GM21825 (cell line): ENCODE results near the gene ACYP1.
A peak's percentile ranks its signal among the peaks of the same experiment; 100 is the strongest.
"Not testable (repeated sequence)": the region's sequence is repeated elsewhere in the genome, so short reads cannot be mapped to it uniquely, and the experiment has no call there.

Experiments used
- ATAC-seq: cut with Tn5 transposase; IDR thresholded peaks from one replicate; pipeline ENCODE4 v1.9.1; 2021; ENCODE audit warnings: mild to moderate bottlenecking, moderate library complexity; ENCODE audit not compliant: unreplicated experiment

Gene ACYP1

GRCh38 chr14:75068294-75069120, 4.7 kb upstream of the ACYP1 start:
- ATAC-seq = no peak

- not testable (repeated sequence) for ATAC-seq
Observed at GRCh38 chr14:75067765-75068164, 3.9 kb upstream of the ACYP1 start.

- ATAC-seq = no peak
Observed at GRCh38 chr14:75067212-75067611, 3.4 kb upstream of the ACYP1 start.

GRCh38 chr14:75066691-75067090, 2.9 kb upstream of the ACYP1 start:
- no peak for ATAC-seq

- no peak for ATAC-seq
Observed at GRCh38 chr14:75064205-75064567, 362 bp upstream of the ACYP1 start.

GRCh38 chr14:75063013-75063412, 811 bp downstream of the ACYP1 start:
- no peak for ATAC-seq

- no peak for ATAC-seq
Observed at GRCh38 chr14:75060420-75060819, 3.4 kb downstream of the ACYP1 start.

- ATAC-seq = no peak
Observed at GRCh38 chr14:75059642-75060041, 4.2 kb downstream of the ACYP1 start.

GRCh38 chr14:75054421-75054820, 9.4 kb downstream of the ACYP1 start:
- ATAC-seq = no peak

GRCh38 chr14:75053396-75054291, 10.2 kb downstream of the ACYP1 start:
- ATAC-seq = no peak

- ATAC-seq = no peak
Observed at GRCh38 chr14:75051556-75051899, 12.3 kb downstream of the ACYP1 start.

- peak; percentile 66 for ATAC-seq
Observed at GRCh38 chr14:75050852-75051555, 12.8 kb downstream of the ACYP1 start, which contains the start of gene MLH3. MLH3 (minus strand) TSS chr14:75051467; CDS start chr14:75049655, 1,812 bp downstream.

- no peak for ATAC-seq
Observed at GRCh38 chr14:75049731-75050201, 14.1 kb downstream of the ACYP1 start.

- ATAC-seq = no peak
Observed at GRCh38 chr14:75049136-75049535, 14.7 kb downstream of the ACYP1 start.

- no peak for ATAC-seq
Observed at GRCh38 chr14:75048101-75048500, 15.7 kb downstream of the ACYP1 start.

- ATAC-seq = no peak
Observed at GRCh38 chr14:75047506-75047905, 16.3 kb downstream of the ACYP1 start.

- no peak for ATAC-seq
Observed at GRCh38 chr14:75046899-75047298, 16.9 kb downstream of the ACYP1 start.

- ATAC-seq = no peak
Observed at GRCh38 chr14:75046275-75046674, 17.5 kb downstream of the ACYP1 start.

GRCh38 chr14:75044752-75045151, 19.1 kb downstream of the ACYP1 start:
- no peak for ATAC-seq

- ATAC-seq = no peak
Observed at GRCh38 chr14:75044322-75044721, 19.5 kb downstream of the ACYP1 start.

GRCh38 chr14:75042035-75042434, 21.8 kb downstream of the ACYP1 start:
- no peak for ATAC-seq
